B cell (primary cell): Measurements from ENCODE around the gene PRR14L. TPM values are rescaled to one million over a fixed set of nuclear protein-coding genes. Genes with fewer than 3 reads are reported as not detected.
A peak's percentile ranks its signal among the peaks of the same experiment; 100 is the strongest.

Experiments
- ATAC-seq: fragments of 200-7000 bp; cut with Tn5 transposase; one replicate; pipeline ENCODE4 v1.10.0; 2021; ENCODE audit warnings: low read depth, mild to moderate bottlenecking, moderate number of reproducible peaks, moderate library complexity
- CTCF ChIA-PET: fragments of 350-600 bp; sonication (Branson Sonifier 250); formaldehyde crosslinking; loops from one replicate; lab custom pipeline; 2021; ENCODE audit warnings: antibody characterized with exemption, inconsistent platforms; lab: Charles Lee
- POLR2A ChIA-PET: fragments of 350-600 bp; sonication (Branson Sonifier 250); formaldehyde crosslinking; loops from one replicate; lab custom pipeline; 2021; ENCODE audit warnings: antibody characterized with exemption; lab: Charles Lee
- DNase-seq: peaks from one replicate; pipeline ENCODE4 v3.0.0; 2013
- H2AFZ ChIP-seq: 2 replicates; pipeline ENCODE4 v1.6.1; 2012; ENCODE audit warnings: mild to moderate bottlenecking, low read depth, low read length; ENCODE audit not compliant: insufficient read depth, poor library complexity, severe bottlenecking
- H3K27ac ChIP-seq, 2 donors: 1 replicate in 1 of 2; 2 replicates in 1 of 2; pipeline ENCODE4 v1.5.1; 2012 to 2013; ENCODE audit warnings: low read length in 2 of 2, mild to moderate bottlenecking in 2 of 2, moderate library complexity in 1 of 2
- H3K27me3 ChIP-seq, 4 experiments: fragments of 200-600 bp in 1 of 4; sonication (generic) in 1 of 4; replicated peaks in 1 of 4; 1 replicate in 2 of 4; 2 replicates in 2 of 4; pipeline versions ENCODE4 v1.6.1 to v1.7.0; 2013 to 2016; ENCODE audit warnings: low read length in 3 of 4, mild to moderate bottlenecking in 2 of 4, mixed read lengths in 1 of 4, moderate library complexity in 1 of 4; ENCODE audit not compliant: insufficient read depth in 4 of 4, control insufficient read depth in 3 of 4; ENCODE audit errors: control extremely low read depth in 1 of 4
- H3K36me3 ChIP-seq, 2 experiments: replicated peaks in 1 of 2; 1 replicate in 1 of 2; 2 replicates in 1 of 2; pipeline versions ENCODE4 v1.6.1 to v1.7.1; 2013; ENCODE audit warnings: low read length in 1 of 2; ENCODE audit not compliant: insufficient read depth in 2 of 2, control insufficient read depth in 1 of 2; ENCODE audit errors: control extremely low read depth in 1 of 2, extremely low read depth in 1 of 2
- H3K4me1 ChIP-seq, 2 donors: fragments of 200-600 bp in 1 of 2; sonication (generic) in 1 of 2; 1 replicate in 1 of 2; 2 replicates in 1 of 2; pipeline versions ENCODE4 v1.5.1 to v1.6.1; 2013 to 2017; ENCODE audit warnings: low read length in 2 of 2; ENCODE audit not compliant: control insufficient read depth in 2 of 2, insufficient read depth in 2 of 2
- H3K4me2 ChIP-seq: replicated peaks from 2 replicates; pipeline ENCODE3; 2012; ENCODE audit warnings: mild to moderate bottlenecking, low read depth, low read length; ENCODE audit not compliant: poor library complexity, severe bottlenecking
- H3K4me3 ChIP-seq, 5 experiments: fragments of 200-600 bp in 1 of 5; sonication (generic) in 1 of 5; 1 replicate in 3 of 5; 2 replicates in 2 of 5; pipeline versions ENCODE4 v1.5.1 to v1.7.0; 2011 to 2016; ENCODE audit warnings: low read length in 4 of 5, mild to moderate bottlenecking in 4 of 5, low read depth in 2 of 5, control low read depth in 1 of 5, moderate library complexity in 1 of 5; ENCODE audit not compliant: insufficient read depth in 1 of 5; ENCODE audit errors: control extremely low read depth in 1 of 5, extremely low read depth in 1 of 5
- H3K79me2 ChIP-seq: fragments of 200-600 bp; sonication (generic); one replicate; pipeline ENCODE4 v1.6.0; 2016; ENCODE audit warnings: low read length; ENCODE audit not compliant: control insufficient read depth, insufficient read depth
- H3K9ac ChIP-seq: fragments of 200-600 bp; sonication (generic); 2 replicates; pipeline ENCODE4 v1.6.1; 2017; ENCODE audit warnings: mild to moderate bottlenecking, low read length, moderate library complexity
- H3K9me3 ChIP-seq, 3 donors: one replicate each; pipeline versions ENCODE4 v1.6.1 to v1.7.1; 2013; ENCODE audit warnings: low read length in 2 of 3; ENCODE audit not compliant: control insufficient read depth in 2 of 3, insufficient read depth in 1 of 3; ENCODE audit errors: control extremely low read depth in 1 of 3
- H4K20me1 ChIP-seq: 2 replicates; pipeline ENCODE4 v1.6.0; 2012; ENCODE audit warnings: mild to moderate bottlenecking, low read length; ENCODE audit not compliant: insufficient read depth, control insufficient read depth, poor library complexity, severe bottlenecking
- H3K27ac Mint-ChIP-seq: one replicate; pipeline ENCODE4 v1.8.0; 2021; ENCODE audit warnings: mixed read lengths
- H3K27me3 Mint-ChIP-seq: one replicate; pipeline ENCODE4 v1.8.0; 2021; ENCODE audit warnings: mixed read lengths
- H3K4me1 Mint-ChIP-seq: one replicate; pipeline ENCODE4 v1.8.0; 2021; ENCODE audit warnings: mixed read lengths
- H3K4me3 Mint-ChIP-seq: one replicate; pipeline ENCODE4 v1.8.0; 2021; ENCODE audit warnings: mixed read lengths
- H3K9me3 Mint-ChIP-seq: one replicate; pipeline ENCODE4 v1.8.0; 2022; ENCODE audit warnings: mixed read lengths; ENCODE audit not compliant: insufficient read depth
- CTCF ChIP-seq: fragments of 200-600 bp; IDR thresholded peaks from one replicate; pipeline ENCODE4 v1.8.0; 2022; ENCODE audit warnings: antibody characterized with exemption, mild to moderate bottlenecking
- EZH2 ChIP-seq: IDR thresholded peaks from 2 replicates; pipeline ENCODE4 v1.6.1; 2012; ENCODE audit warnings: borderline replicate concordance, low read depth, mild to moderate bottlenecking, moderate library complexity, low read length; ENCODE audit not compliant: insufficient read depth, poor library complexity, severe bottlenecking
- WGBS: methylation state at CpG from one replicate; pipeline ENCODE4 v1.1.5; 2013; ENCODE audit warnings: missing lambda C conversion rate; ENCODE audit not compliant: insufficient coverage; 5-methylcytosine and 5-hydroxymethylcytosine counted together
- intact Hi-C: fragments of 100-400 bp; cut with micrococcal nuclease; formaldehyde crosslinking; loops from one replicate; pipeline ENCODE4 v1.10.0; 2022
- polyA plus RNA-seq: library from polyadenylated mRNA; depleted of rRNA; stranded (reverse); fragments of >200 nt; gene quantifications from 2 replicates; pipeline ENCODE4 v1.2.3, GENCODE V29; 2012
- total RNA-seq, 2 donors: library from RNA; stranded (reverse); fragments of 120-200 nt in 1 of 2; gene quantifications; 1 replicate in 1 of 2; 2 replicates in 1 of 2; pipeline versions ENCODE4 v1.2.3 to v1.2.4, GENCODE V29; 2013 to 2022

The PRR14L gene
- total and polyA plus RNA-seq, 2 donors (not counting 1 experiment from before 2014, with no cell fraction given), result 8.5 to 69.6 TPM

GRCh38 chr22:31733580-31734079, 16.3 kb downstream of the PRR14L start:
- peaks cover 88% of the 10 kb centered on the region for H3K79me2 ChIP-seq
- CTCF ChIA-PET, result no interaction called here
- H3K4me3 ChIP-seq, result no peak overlapping the region
- H3K27ac Mint-ChIP-seq, result no peak overlapping the region
- TF ChIP-seq EZH2 (no peak), CTCF (no peak)
- peaks cover 9% of the 10 kb centered on the region for H3K4me1 Mint-ChIP-seq
- no peak overlapping the region for H3K27ac ChIP-seq
- POLR2A ChIA-PET, result no interaction called here
- H3K9ac ChIP-seq, result no peak overlapping the region
- ATAC-seq (no peak), DNase-seq (no peak)
- 79% methylated on average over 4 of the region's 7 CpGs for WGBS
- H3K4me3 Mint-ChIP-seq, result no peak overlapping the region
- peaks cover 0 to 29% of the 10 kb centered on the region in 2 experiments for H3K36me3 ChIP-seq
- no peaks in the 10 kb centered on the region for H3K4me1 ChIP-seq
- H3K27me3 ChIP-seq, result no peaks in the 10 kb centered on the region
- no peaks in the 10 kb centered on the region for H3K9me3 Mint-ChIP-seq
- H3K27me3 Mint-ChIP-seq, result no peaks in the 10 kb centered on the region
- intact Hi-C loops, result no loop called here
- no peak overlapping the region for H3K4me2 ChIP-seq
- no peaks in the 10 kb centered on the region for H3K9me3 ChIP-seq
- peaks cover 74% of the 10 kb centered on the region for H4K20me1 ChIP-seq
- no peak overlapping the region for H2AFZ ChIP-seq

GRCh38 chr22:31732089-31732829, 17.7 kb downstream of the PRR14L start:
- DNase-seq (no peak), ATAC-seq (no peak)
- ChIA-PET CTCF (no interaction called here), POLR2A (interaction anchor here (0.6 kb wide), 1 partner anchor 59 kb away, joined by 3 read pairs; no protein-coding TSS in a partner anchor)
- WGBS, result no CpG with 5 or more reads among the region's 2 CpGs
- H3K27ac ChIP-seq, result peak overlapping the region in 1 of 2 donors; percentile 1
- intact Hi-C loops, result no loop called here
- no peak overlapping the region for H2AFZ ChIP-seq
- no peak overlapping the region for H3K9ac ChIP-seq
- no peaks in the 10 kb centered on the region for H3K4me1 ChIP-seq
- TF ChIP-seq EZH2 (no peak), CTCF (no peak)
- H3K4me3 Mint-ChIP-seq, result no peak overlapping the region
- H3K9me3 Mint-ChIP-seq, result no peaks in the 10 kb centered on the region
- H3K79me2 ChIP-seq, result peaks cover 87% of the 10 kb centered on the region
- no peak overlapping the region for H3K4me3 ChIP-seq
- H3K4me2 ChIP-seq, result no peak overlapping the region
- H3K27me3 ChIP-seq, result no peaks in the 10 kb centered on the region
- peaks cover 0 to 18% of the 10 kb centered on the region in 2 experiments for H3K36me3 ChIP-seq
- peaks cover 70% of the 10 kb centered on the region for H4K20me1 ChIP-seq
- no peaks in the 10 kb centered on the region for H3K27me3 Mint-ChIP-seq
- H3K9me3 ChIP-seq, result no peaks in the 10 kb centered on the region
- H3K27ac Mint-ChIP-seq, result no peak overlapping the region
- peaks cover 9% of the 10 kb centered on the region for H3K4me1 Mint-ChIP-seq
